Mammary epithelial cell (primary cell): ENCODE results near the gene MRTFB.

Experiments
- CTCF ChIP-seq, 2 donors: IDR thresholded peaks in 1 of 2; conservative IDR thresholded peaks in 1 of 2; 2 replicates each; pipeline ENCODE4 v1.5.1; 2011 to 2012; ENCODE audit warnings: inconsistent platforms in 2 of 2, low read length in 2 of 2, mild to moderate bottlenecking in 2 of 2, control low read depth in 1 of 2, low read depth in 1 of 2; ENCODE audit not compliant: insufficient read depth in 1 of 2; ENCODE audit errors: extremely low read depth in 1 of 2
- EZH2 ChIP-seq: IDR thresholded peaks from 2 replicates; pipeline ENCODE4 v1.6.1; 2012; ENCODE audit warnings: low read length, inconsistent platforms, borderline replicate concordance

- TF ChIP-seq CTCF (conservative IDR thresholded peaks at IDR 0.05 in 1 of 2, IDR thresholded peaks at IDR 0.05 in 1 of 2; ENCODE audit: extremely low read depth in 1 of 2, insufficient read depth in 1 of 2, low read depth in 1 of 2, low read length in 2 of 2) (no peak), EZH2 (no peak)
Measured at GRCh38 chr16:14155572-14156190, 84.6 kb downstream of the MRTFB start.
